ENCODE data around the gene YAF2.
A peak's percentile ranks its signal among the peaks of the same experiment; 100 is the strongest.

The YAF2 gene, protein sequence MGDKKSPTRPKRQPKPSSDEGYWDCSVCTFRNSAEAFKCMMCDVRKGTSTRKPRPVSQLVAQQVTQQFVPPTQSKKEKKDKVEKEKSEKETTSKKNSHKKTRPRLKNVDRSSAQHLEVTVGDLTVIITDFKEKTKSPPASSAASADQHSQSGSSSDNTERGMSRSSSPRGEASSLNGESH

GRCh38 chr12:42238240-42239140, at the start of gene YAF2:
TSS of gene YAF2 (minus strand) at chr12:42238248. CDS start at chr12:42238180, 68 bp downstream.
- Mint-ChIP-seq H3K36me3 (ENCODE audit: low read depth) (peaks cover 23% of the 10 kb centered on the region), H3K4me3 (peak within 1 kb of the TSS; percentile 95), H3K27ac (peak within 1 kb of the TSS; percentile 85), H3K4me1 (ENCODE audit: low read depth) (peaks cover 36% of the 10 kb centered on the region), H3K27me3 (no peaks in the 10 kb centered on the region), H3K9me3 (no peaks in the 10 kb centered on the region)

GRCh38 chr12:42286741-42287140, 48.7 kb upstream of the YAF2 start:
- Mint-ChIP-seq H3K4me1 (ENCODE audit: low read depth) (peaks cover 3% of the 10 kb centered on the region), H3K27me3 (peaks cover 7% of the 10 kb centered on the region), H3K9me3 (no peaks in the 10 kb centered on the region), H3K36me3 (ENCODE audit: low read depth) (no peaks in the 10 kb centered on the region), H3K27ac (no peak overlapping the region), H3K4me3 (no peak overlapping the region)

DNA sequence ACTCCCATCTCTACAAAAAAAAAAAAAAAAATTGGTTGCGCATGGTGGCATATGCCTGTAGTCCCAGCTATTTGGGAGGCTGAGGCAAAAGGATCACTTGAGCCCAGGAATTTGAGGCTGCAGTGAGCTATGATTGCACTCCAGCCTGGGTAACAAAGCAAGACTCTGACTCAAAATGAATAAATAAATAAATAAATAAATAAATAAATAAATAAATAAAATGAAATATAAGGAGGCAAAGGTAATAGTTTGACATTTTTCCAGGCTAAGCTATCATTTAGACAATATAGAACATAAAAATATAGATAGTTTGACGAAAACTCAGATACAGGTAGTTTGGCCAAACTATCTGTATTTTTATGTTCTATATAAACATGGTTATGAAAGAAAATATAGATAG, 47.4 kb upstream of the YAF2 start:
- no peaks in the 10 kb centered on the region for H3K36me3 Mint-ChIP-seq (ENCODE audit: low read depth)
- no peak overlapping the region for H3K27ac Mint-ChIP-seq
- H3K4me3 Mint-ChIP-seq, result no peak overlapping the region
- H3K9me3 Mint-ChIP-seq, result no peaks in the 10 kb centered on the region
- peaks cover 3% of the 10 kb centered on the region for H3K4me1 Mint-ChIP-seq (ENCODE audit: low read depth)
- peaks cover 4% of the 10 kb centered on the region for H3K27me3 Mint-ChIP-seq

- Mint-ChIP-seq H3K9me3 (no peaks in the 10 kb centered on the region), H3K4me1 (ENCODE audit: low read depth) (peaks cover 3% of the 10 kb centered on the region), H3K27me3 (peaks cover 6% of the 10 kb centered on the region), H3K36me3 (ENCODE audit: low read depth) (no peaks in the 10 kb centered on the region), H3K27ac (no peak overlapping the region), H3K4me3 (no peak overlapping the region)
Observed at GRCh38 chr12:42284876-42285275, 46.8 kb upstream of the YAF2 start.

DNA sequence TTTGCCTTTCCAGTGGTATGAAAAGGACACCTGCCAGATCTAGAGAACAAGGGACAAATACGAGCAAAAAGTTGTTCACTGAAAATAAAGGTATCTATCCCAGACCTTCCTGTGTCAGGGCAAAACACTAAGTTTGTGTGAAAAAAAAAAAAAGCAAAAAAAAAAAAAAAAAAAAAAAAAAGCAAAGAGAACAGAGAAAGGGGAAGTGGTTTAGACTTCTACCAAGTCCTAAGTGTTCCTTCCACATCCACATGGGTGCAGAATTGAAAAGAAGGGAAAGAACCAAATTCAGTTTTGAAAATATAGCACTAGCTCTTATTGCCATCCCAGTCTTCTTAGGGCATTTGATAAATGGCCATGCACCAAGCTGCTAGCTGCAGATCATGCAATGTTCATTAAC, 46.1 kb upstream of the YAF2 start:
- H3K27me3 Mint-ChIP-seq, result peaks cover 6% of the 10 kb centered on the region
- no peaks in the 10 kb centered on the region for H3K9me3 Mint-ChIP-seq
- peaks cover 3% of the 10 kb centered on the region for H3K4me1 Mint-ChIP-seq (ENCODE audit: low read depth)
- H3K4me3 Mint-ChIP-seq, result no peak overlapping the region
- H3K27ac Mint-ChIP-seq, result no peak overlapping the region
- H3K36me3 Mint-ChIP-seq (ENCODE audit: low read depth), result no peaks in the 10 kb centered on the region

GRCh38 chr12:42283739-42284138, 45.7 kb upstream of the YAF2 start:
- no peaks in the 10 kb centered on the region for H3K36me3 Mint-ChIP-seq (ENCODE audit: low read depth)
- H3K4me1 Mint-ChIP-seq (ENCODE audit: low read depth), result peaks cover 3% of the 10 kb centered on the region
- no peaks in the 10 kb centered on the region for H3K9me3 Mint-ChIP-seq
- peaks cover 8% of the 10 kb centered on the region for H3K27me3 Mint-ChIP-seq
- H3K4me3 Mint-ChIP-seq, result no peak overlapping the region
- no peak overlapping the region for H3K27ac Mint-ChIP-seq

DNA sequence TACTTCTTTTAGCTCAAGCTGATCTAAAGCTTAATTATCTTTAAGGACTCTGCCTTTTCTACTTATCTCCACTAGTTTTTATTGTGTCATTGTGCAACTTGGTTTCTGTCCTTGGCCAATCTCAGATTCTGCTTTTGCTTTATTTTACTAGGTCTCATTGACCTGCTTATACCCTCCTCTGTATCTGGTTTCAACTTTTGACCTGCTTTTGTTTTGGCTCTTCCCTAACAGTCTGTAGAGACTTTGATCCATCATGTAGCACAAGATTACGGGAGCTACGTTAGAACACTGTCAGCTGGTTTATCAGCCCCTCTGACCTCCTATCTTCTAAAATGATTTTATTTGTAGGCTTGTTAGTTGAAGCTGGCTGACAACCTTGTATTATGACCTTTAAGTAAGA, 44.2 kb upstream of the YAF2 start:
- H3K27ac Mint-ChIP-seq, result no peak overlapping the region
- no peaks in the 10 kb centered on the region for H3K9me3 Mint-ChIP-seq
- H3K36me3 Mint-ChIP-seq (ENCODE audit: low read depth), result no peaks in the 10 kb centered on the region
- peaks cover 3% of the 10 kb centered on the region for H3K4me1 Mint-ChIP-seq (ENCODE audit: low read depth)
- no peak overlapping the region for H3K4me3 Mint-ChIP-seq
- H3K27me3 Mint-ChIP-seq, result peaks cover 11% of the 10 kb centered on the region

- Mint-ChIP-seq H3K27ac (no peak overlapping the region), H3K4me1 (ENCODE audit: low read depth) (peaks cover 3% of the 10 kb centered on the region), H3K36me3 (ENCODE audit: low read depth) (no peaks in the 10 kb centered on the region), H3K27me3 (peaks cover 13% of the 10 kb centered on the region), H3K4me3 (no peak overlapping the region), H3K9me3 (no peaks in the 10 kb centered on the region)
Observed at GRCh38 chr12:42281844-42282243, 43.8 kb upstream of the YAF2 start.

GRCh38 chr12:42281278-42281677, 43.2 kb upstream of the YAF2 start:
- Mint-ChIP-seq H3K4me1 (ENCODE audit: low read depth) (peaks cover 3% of the 10 kb centered on the region), H3K9me3 (no peaks in the 10 kb centered on the region), H3K27ac (no peak overlapping the region), H3K27me3 (peaks cover 13% of the 10 kb centered on the region), H3K36me3 (ENCODE audit: low read depth) (no peaks in the 10 kb centered on the region), H3K4me3 (no peak overlapping the region)

- no peaks in the 10 kb centered on the region for H3K4me1 Mint-ChIP-seq (ENCODE audit: low read depth)
- no peak overlapping the region for H3K27ac Mint-ChIP-seq
- H3K36me3 Mint-ChIP-seq (ENCODE audit: low read depth), result no peaks in the 10 kb centered on the region
- no peaks in the 10 kb centered on the region for H3K9me3 Mint-ChIP-seq
- peaks cover 13% of the 10 kb centered on the region for H3K27me3 Mint-ChIP-seq
- no peak overlapping the region for H3K4me3 Mint-ChIP-seq
Observed at GRCh38 chr12:42278128-42278510, 40.1 kb upstream of the YAF2 start.

- peaks cover 17% of the 10 kb centered on the region for H3K27me3 Mint-ChIP-seq
- H3K36me3 Mint-ChIP-seq (ENCODE audit: low read depth), result no peaks in the 10 kb centered on the region
- peaks cover 3% of the 10 kb centered on the region for H3K9me3 Mint-ChIP-seq
- H3K4me3 Mint-ChIP-seq, result no peak overlapping the region
- H3K27ac Mint-ChIP-seq, result no peak overlapping the region
- no peaks in the 10 kb centered on the region for H3K4me1 Mint-ChIP-seq (ENCODE audit: low read depth)
Observed at GRCh38 chr12:42277396-42278127, 39.5 kb upstream of the YAF2 start.

- Mint-ChIP-seq H3K9me3 (peaks cover 4% of the 10 kb centered on the region), H3K4me1 (ENCODE audit: low read depth) (peaks cover 5% of the 10 kb centered on the region), H3K36me3 (ENCODE audit: low read depth) (no peaks in the 10 kb centered on the region), H3K27me3 (peaks cover 18% of the 10 kb centered on the region), H3K27ac (no peak overlapping the region), H3K4me3 (no peak overlapping the region)
Observed at GRCh38 chr12:42275499-42275898, 37.5 kb upstream of the YAF2 start.

DNA sequence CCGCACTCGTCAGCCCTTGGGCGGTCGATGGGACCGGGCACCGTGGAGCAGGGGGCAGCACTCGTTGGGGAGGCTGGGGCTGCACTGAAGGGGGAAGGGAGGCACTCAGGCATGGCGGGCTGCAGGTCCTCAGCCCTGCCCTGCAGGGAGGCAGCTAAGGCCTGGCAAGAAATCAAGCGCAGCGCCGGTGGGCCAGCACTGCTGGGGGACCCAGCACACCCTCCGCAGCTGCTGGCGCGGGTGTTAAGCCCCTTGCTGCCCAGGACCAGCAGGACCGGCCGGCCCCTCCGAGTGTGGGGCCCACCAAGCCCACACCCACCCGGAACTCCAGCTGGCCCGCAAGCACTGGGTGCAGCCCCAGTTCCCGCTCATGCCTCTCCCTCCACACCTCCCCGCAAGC, 35.7 kb upstream of the YAF2 start:
- no peak overlapping the region for H3K4me3 Mint-ChIP-seq
- H3K36me3 Mint-ChIP-seq (ENCODE audit: low read depth), result no peaks in the 10 kb centered on the region
- H3K27me3 Mint-ChIP-seq, result peaks cover 14% of the 10 kb centered on the region
- H3K27ac Mint-ChIP-seq, result no peak overlapping the region
- H3K9me3 Mint-ChIP-seq, result peaks cover 4% of the 10 kb centered on the region
- H3K4me1 Mint-ChIP-seq (ENCODE audit: low read depth), result peaks cover 5% of the 10 kb centered on the region

DNA sequence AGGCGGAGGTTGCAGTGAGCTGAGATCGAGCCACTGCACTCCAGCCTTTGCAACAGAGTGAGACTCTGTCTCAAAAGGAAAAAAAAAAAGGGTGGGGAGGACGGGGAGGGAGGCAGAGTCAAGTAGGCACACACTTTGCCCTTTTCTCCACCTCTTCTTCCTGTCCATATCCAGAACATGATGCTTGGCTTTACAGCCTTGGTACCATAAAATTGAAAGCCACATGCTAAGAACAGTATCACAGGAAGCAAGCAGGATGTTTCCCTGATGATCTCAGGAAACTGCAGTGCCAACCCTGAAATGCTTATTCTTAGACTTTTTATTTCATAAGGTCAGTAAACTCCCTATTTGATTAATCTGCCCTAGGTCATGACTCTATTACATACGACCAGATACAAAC, 32.5 kb upstream of the YAF2 start:
- no peak overlapping the region for H3K4me3 Mint-ChIP-seq
- H3K27ac Mint-ChIP-seq, result no peak overlapping the region
- H3K4me1 Mint-ChIP-seq (ENCODE audit: low read depth), result peaks cover 5% of the 10 kb centered on the region
- H3K36me3 Mint-ChIP-seq (ENCODE audit: low read depth), result no peaks in the 10 kb centered on the region
- H3K9me3 Mint-ChIP-seq, result peaks cover 4% of the 10 kb centered on the region
- H3K27me3 Mint-ChIP-seq, result peaks cover 7% of the 10 kb centered on the region

All from stimulated activated naive CD8-positive, alpha-beta T cell treated with anti-CD3 and anti-CD28 coated beads, Interleukin-15, Interleukin-2, amounts not matched to agents 100 ng/mL and 50 ng/mL, for 24 hours (primary cell).